NCI-H1092 (cell line): ENCODE data around the gene GRIK4.
A peak's percentile ranks its signal among the peaks of the same experiment; 100 is the strongest.
"Not testable (repeated sequence)": the region's sequence is repeated elsewhere in the genome, so short reads cannot be mapped to it uniquely, and the experiment has no call there.

Source experiments
- DNase-seq: peaks from one replicate; lab custom pipeline; 2025; lab: John Stamatoyannopoulos, UW

The GRIK4 gene

DNA sequence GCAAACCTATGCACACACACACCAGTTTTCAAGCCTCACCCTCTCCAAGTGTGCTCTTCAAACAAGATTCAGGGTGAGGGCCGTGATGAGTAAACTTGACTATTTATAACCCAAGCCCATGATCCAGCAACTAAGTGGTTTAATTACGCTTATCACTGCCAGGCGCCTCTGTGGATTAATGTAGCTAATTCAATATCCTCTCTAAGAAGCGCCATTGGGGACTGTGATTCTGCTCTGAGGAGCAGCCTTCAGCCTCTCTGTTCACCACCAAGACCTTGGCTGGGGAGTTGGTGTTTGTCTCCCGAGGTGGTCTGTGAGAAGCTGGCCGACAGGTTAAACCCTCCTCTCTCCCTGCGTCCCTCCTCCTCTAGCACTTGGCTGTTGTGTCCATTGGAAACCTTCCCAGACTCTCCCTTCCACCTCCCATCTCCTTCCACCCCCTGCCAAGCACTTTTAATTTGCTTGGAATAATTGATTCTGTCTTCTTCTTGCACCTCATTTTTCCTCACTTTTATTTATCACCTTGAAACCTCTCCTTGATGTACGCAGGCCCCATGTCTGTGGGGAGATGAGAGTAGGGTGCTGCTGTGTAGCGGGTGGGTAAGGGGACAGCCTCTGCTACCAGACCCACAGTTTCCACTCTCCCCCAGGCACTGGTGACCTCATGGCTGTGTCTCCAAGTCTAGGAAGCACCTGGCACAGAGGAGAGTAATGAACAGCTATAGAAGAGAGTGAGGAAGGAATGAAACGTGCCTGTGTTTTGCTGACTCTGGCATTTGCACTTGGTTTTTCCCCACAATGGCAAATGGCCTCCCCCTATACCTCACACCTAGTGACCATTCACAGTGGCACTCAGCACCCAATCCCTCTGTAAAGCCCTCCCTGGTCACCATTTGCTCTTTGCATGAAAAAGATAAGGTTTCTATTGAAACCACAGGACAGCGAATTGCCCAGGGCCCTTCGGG, 236.6 kb downstream of the GRIK4 start:
- DNase-seq = peak; percentile 84

GRCh38 chr11:120749395-120749794, 237.8 kb downstream of the GRIK4 start:
- DNase-seq = no peak

GRCh38 chr11:120750647-120751549, 239.3 kb downstream of the GRIK4 start:
- no peak for DNase-seq

- DNase-seq = no peak
Observed at GRCh38 chr11:120751550-120751949, 240.0 kb downstream of the GRIK4 start.

GRCh38 chr11:120752668-120753067, 241.1 kb downstream of the GRIK4 start:
- DNase-seq = peak; percentile 71

DNA sequence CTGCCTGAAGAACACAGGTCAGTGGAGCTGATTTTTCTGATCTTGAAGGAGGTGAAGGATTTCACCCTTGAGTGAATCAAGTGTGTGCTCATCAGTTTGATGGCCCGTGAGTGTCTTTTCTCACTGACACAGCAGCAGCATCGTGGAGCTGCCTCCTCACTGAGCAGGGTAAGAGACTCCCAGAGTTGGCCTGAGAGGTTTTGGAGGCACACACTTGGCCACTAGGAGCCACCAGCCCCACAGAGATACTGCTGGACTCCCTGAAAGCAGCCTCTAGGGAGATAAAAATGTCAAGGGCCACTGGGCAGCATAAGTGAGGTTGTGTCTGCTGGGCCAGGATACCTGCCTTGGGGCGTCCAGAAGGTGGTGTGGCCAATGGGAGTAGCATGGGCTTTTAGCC, 245.4 kb downstream of the GRIK4 start:
- no peak for DNase-seq

GRCh38 chr11:120759046-120759445, 247.5 kb downstream of the GRIK4 start:
- DNase-seq = no peak

DNA sequence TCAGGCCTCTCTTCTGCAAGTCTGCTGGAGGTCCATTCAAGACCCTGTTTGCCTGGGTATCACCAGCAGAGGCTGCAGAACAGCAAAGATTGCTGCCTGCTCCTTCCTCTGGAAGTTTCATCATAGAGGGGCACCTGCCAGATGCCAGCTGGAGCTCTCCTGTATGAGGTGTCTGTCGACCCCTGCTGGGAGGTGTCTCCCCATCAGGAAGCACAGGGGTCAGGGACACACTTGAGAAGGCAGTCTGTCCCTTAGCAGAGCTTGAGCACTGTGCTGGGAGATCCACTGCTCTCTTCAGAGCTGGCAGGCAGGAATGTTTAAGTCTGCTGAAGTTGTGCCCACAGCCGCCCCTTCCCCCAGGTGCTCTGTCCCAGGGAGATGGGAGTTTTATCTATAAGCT, 254.2 kb downstream of the GRIK4 start:
- not testable (repeated sequence) for DNase-seq

DNA sequence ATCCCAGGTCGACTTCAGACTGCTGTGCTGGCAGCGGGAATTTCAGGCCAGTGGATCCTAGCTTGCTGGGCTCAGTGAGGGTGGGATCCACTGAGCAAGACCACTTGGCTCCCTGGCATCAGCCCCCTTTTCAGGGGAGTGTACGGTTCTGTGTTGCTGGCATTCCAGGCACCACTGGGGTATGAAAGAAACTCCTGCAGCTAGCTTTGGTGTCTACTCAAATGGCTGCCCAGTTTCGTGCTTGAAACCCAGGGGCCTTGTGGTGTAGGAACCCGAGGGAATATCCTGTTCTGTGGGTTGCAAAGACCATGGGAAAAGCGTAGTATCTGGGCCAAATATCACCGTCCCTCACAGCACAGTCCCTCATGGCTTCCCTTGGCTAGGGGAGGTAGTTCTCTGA, 254.8 kb downstream of the GRIK4 start:
- DNase-seq = no peak

- no peak for DNase-seq
Observed at GRCh38 chr11:120768949-120769348, 257.4 kb downstream of the GRIK4 start.

- DNase-seq = no peak
Observed at GRCh38 chr11:120769906-120770305, 258.4 kb downstream of the GRIK4 start.

- DNase-seq = no peak
Observed at GRCh38 chr11:120771551-120772060, 260.1 kb downstream of the GRIK4 start.

DNA sequence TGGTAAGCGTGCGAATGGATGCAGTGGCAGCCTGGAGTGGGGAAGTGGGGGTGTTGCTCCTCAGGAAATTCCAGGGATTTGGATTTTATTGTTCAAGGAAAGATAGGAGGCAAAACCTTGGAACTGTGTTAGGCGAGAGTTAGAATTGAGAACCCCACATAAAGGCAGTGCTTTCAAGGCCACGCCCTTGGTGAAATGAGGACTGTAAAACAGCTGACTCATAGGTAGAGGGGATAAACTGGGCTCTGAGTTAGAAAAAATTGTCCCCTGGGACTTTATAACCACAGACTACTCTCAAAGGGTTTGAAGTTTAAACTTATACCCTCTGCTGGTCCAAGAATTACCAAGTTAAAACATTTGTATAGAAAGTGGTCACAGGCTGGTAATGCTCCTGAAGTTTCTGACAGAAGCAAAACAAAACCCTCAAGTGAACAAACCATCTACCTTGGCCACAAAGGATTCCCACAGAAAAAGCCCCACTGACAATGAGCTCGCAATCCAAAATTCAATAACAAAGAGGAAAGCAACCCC, 262.0 kb downstream of the GRIK4 start:
- DNase-seq = no peak

DNA sequence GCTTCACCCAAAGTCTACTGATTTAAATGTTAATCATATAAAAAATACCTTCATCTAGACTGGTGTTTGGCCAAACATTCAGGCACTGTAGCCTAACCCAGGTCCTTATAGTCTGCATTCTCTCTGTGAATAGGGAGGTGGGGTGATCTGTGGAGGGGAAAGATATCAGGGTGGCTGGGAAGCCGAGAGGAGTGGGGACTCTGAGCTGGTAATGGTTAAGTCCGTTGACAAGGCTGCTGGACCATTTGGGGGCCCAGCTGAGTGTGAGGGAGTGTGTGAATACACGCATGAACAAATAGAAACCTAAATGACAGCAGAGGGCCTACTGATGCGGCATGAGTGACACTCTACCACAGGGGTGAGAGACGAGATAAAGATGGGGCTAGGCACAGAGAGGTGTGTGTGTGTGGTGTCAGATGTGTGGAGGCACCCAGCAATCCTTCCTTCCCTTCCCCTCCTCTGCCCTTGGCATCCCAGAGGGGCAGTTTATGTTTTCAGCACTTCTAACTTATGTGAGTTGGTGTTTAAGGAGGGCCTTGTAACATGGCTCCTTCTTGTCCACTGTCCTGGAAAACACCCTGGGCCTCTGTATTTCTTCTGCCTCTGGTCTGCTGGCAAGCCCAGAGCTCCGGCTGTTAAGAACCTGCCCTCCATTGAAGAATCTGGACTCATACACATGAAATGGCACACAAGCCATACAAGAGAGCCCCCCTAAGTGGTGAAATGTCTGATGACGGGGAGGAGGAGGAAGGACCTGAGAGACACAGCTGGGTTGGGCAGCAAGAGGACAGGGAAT, 263.2 kb downstream of the GRIK4 start:
- no peak for DNase-seq

- DNase-seq = no peak
Observed at GRCh38 chr11:120775986-120776951, 264.7 kb downstream of the GRIK4 start.

- DNase-seq = no peak
Observed at GRCh38 chr11:120778685-120779490, 267.3 kb downstream of the GRIK4 start.

DNA sequence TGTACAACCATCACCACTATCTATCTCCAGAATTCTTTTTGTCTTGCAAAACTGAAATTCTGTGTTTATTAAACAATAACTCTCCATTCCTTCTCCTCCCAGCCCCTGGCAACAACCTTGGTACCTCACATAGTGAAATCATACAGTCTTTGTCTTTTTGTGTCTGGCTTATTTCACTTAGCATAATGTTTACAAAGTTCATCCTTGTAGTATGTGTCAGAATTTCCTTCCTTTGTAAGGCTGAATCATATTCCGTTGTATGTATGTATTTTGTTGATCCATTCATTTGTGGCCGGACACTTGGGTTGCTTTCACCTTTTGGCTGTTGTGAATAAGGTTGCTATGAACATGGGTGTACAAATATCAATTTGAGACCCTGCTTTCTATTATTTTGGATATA, 268.7 kb downstream of the GRIK4 start:
- DNase-seq = no peak

- no peak for DNase-seq
Observed at GRCh38 chr11:120781486-120782120, 270.1 kb downstream of the GRIK4 start.
